IgD-negative memory B cell (primary cell): ENCODE data around the gene DONSON. TPM values are rescaled to one million over a fixed set of nuclear protein-coding genes. Genes with fewer than 3 reads are reported as not detected.
"Not testable (repeated sequence)": the region's sequence is repeated elsewhere in the genome, so short reads cannot be mapped to it uniquely, and the experiment has no call there.

Experiments used
- H3K27ac Mint-ChIP-seq, 3 donors: one replicate each; pipeline ENCODE4 v1.8.0; 2020 to 2022; ENCODE audit warnings: mild to moderate bottlenecking in 3 of 3, mixed read lengths in 3 of 3, moderate library complexity in 1 of 3
- H3K27me3 Mint-ChIP-seq: one replicate; pipeline ENCODE4 v1.8.0; 2021; ENCODE audit warnings: mixed read lengths
- H3K36me3 Mint-ChIP-seq: one replicate; pipeline ENCODE4 v1.8.0; 2020; ENCODE audit warnings: mild to moderate bottlenecking, mixed read lengths
- H3K4me1 Mint-ChIP-seq, 3 donors: one replicate each; pipeline ENCODE4 v1.8.0; 2020 to 2022; ENCODE audit warnings: mixed read lengths in 3 of 3, mild to moderate bottlenecking in 1 of 3
- H3K4me3 Mint-ChIP-seq, 4 donors: one replicate each; pipeline ENCODE4 v1.8.0; 2020 to 2022; ENCODE audit warnings: mild to moderate bottlenecking in 4 of 4, mixed read lengths in 4 of 4, moderate library complexity in 3 of 4
- H3K9me3 Mint-ChIP-seq, 3 donors: one replicate each; pipeline ENCODE4 v1.8.0; 2020 to 2021; ENCODE audit warnings: mixed read lengths in 3 of 3, mild to moderate bottlenecking in 1 of 3
- polyA plus RNA-seq: library from polyadenylated mRNA; unstranded; fragments of 300-500 nt; fragmentation: Illumina TruSeq; gene quantifications from one replicate; pipeline ENCODE4 v1.2.3, GENCODE V29; 2021

Gene DONSON
- 1.5 TPM for polyA plus RNA-seq

DNA sequence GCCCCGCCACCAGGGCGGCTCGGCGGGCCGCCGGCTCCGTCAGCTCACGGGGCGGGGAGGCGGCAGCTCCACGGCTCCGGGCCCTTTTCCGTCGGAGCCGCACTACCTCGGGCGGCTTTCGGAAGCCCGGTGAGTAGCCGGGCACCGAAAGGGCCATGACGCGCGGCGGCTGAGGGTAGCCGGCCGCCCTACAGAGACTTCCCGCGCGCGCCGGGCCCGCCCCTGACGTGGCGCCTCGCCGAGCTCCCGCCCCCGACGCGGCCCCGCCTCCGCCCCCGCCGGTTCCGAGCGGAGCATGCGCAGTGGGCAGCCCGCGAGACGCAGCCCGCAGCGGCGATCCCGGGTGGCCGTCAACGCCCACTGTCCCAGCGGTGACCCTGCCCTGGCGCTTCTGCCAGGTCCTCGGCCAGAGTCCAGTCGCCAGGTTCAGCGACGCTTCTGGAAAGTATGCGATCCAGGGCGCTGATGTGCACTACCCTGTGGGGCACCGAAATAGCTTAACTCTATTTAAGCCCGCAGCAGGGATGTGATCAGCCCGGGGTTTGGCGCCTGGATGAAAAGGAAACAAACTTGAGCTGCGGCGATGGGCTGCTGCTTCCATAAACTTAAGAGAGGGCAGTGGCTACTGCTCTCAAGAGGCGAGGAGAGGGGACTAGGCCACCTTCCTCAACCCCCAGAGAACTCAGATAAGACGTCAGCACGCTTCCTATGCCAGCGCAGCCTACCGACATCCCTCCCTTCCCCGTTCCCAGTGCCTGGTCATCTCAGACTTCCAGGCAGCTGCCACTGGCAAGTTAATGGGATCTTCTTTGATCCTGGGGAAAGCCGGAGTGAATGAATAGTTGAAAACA lies at the start of gene DONSON:
TSS of gene DONSON (minus strand) at position 200 of the 851 bp plus-strand sequence. CDS start at position 157, 43 bp downstream.
- H3K4me3 Mint-ChIP-seq = peak within 1 kb of the TSS; percentile 85 to 98 (median 96)
- peaks cover 3 to 8% (median 5%) of the 10 kb centered on the region in 3 donors for H3K4me1 Mint-ChIP-seq
- H3K27ac Mint-ChIP-seq = peak within 1 kb of the TSS; percentile 38 to 66 (median 60)
- no peaks in the 10 kb centered on the region for H3K9me3 Mint-ChIP-seq
- peaks cover 2% of the 10 kb centered on the region for H3K36me3 Mint-ChIP-seq
- no peaks in the 10 kb centered on the region for H3K27me3 Mint-ChIP-seq

DNA sequence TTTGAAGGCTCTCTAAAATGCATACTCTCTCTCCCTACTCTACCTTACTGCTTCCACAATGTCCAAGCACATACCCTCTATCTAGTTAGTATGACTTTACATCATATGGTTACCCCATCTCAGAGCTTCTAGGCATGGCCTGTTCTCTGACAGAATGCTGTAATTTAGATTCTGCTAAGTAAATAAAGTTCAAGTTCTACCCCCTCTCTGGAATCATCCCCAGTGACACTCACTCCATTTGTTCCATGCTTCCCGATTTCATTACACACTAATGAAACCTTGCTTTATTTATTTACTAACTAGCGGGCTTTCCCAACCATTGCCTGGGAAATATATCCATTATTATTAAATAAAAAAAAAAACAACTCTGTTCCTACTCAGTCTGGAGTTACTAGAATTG lies 45.8 kb upstream of the DONSON start:
- no peaks in the 10 kb centered on the region for H3K27me3 Mint-ChIP-seq
- H3K27ac Mint-ChIP-seq = no peak overlapping the region
- H3K9me3 Mint-ChIP-seq = no peaks in the 10 kb centered on the region
- peaks cover 12% of the 10 kb centered on the region for H3K36me3 Mint-ChIP-seq
- H3K4me1 Mint-ChIP-seq = peaks cover 5 to 12% (median 9%) of the 10 kb centered on the region in 3 donors
- H3K4me3 Mint-ChIP-seq = no peak overlapping the region

- H3K9me3 Mint-ChIP-seq, H3K27ac Mint-ChIP-seq, H3K4me3 Mint-ChIP-seq, H3K4me1 Mint-ChIP-seq, H3K27me3 Mint-ChIP-seq: not testable (repeated sequence)
- H3K36me3 Mint-ChIP-seq = peaks cover 13% of the 10 kb centered on the region
Observed at GRCh38 chr21:33626151-33626550, 37.7 kb upstream of the DONSON start.

DNA sequence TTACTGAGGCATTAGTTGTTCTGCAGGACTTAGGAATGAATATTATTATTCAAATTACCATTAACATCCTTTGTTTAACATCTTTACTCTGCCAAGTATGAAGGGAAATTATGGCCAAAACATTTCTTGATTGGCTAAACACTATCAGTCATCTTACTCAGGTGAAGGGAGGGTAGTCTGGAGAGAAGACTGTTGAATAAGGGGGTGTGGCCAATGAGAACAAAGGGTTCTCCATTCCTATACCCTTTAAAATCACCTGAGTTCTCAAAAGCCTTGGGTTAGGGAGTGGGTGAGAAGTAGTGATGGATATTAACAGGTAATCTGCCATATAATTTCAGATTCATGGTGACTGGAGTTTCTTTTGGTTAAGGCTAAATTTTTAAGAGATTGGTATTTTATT lies 33.8 kb upstream of the DONSON start:
- H3K27ac Mint-ChIP-seq = no peak overlapping the region

DNA sequence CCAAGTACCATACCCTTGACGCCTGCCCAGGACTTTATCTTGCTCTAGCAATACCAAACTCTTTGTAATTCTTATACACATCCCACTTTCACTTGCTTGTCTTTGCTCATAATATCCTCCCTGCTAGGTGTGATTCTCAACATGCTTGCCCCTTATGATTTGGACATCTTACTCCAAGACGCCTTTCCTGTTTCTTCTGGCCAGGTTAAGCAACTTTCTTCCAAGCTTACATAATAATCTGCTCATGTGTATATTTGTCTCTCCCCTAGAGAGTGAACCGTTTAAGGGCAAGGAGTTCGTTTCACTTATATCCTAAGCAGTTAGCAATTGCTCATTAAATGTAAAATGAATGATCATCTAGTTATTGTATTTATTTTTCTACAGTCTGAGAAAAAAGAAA lies 31.2 kb upstream of the DONSON start:
- peaks cover 19% of the 10 kb centered on the region for H3K36me3 Mint-ChIP-seq
- no peak overlapping the region for H3K4me3 Mint-ChIP-seq
- H3K9me3 Mint-ChIP-seq = no peaks in the 10 kb centered on the region
- no peaks in the 10 kb centered on the region for H3K27me3 Mint-ChIP-seq
- H3K27ac Mint-ChIP-seq = no peak overlapping the region
- H3K4me1 Mint-ChIP-seq = peaks cover 0 to 4% (median 4%) of the 10 kb centered on the region in 3 donors

More for the DNA sequence above, 33.8 kb upstream of the DONSON start:
- no peaks in the 10 kb centered on the region for H3K9me3 Mint-ChIP-seq
- no peaks in the 10 kb centered on the region for H3K27me3 Mint-ChIP-seq
- peaks cover 16% of the 10 kb centered on the region for H3K36me3 Mint-ChIP-seq
- H3K4me3 Mint-ChIP-seq = no peak overlapping the region
- H3K4me1 Mint-ChIP-seq = peaks cover 0 to 4% (median 4%) of the 10 kb centered on the region in 3 donors

- no peaks in the 10 kb centered on the region for H3K9me3 Mint-ChIP-seq
- no peak overlapping the region for H3K27ac Mint-ChIP-seq
- H3K4me3 Mint-ChIP-seq = no peak overlapping the region
- H3K36me3 Mint-ChIP-seq = peaks cover 16% of the 10 kb centered on the region
- peaks cover 0 to 4% (median 4%) of the 10 kb centered on the region in 3 donors for H3K4me1 Mint-ChIP-seq
- no peaks in the 10 kb centered on the region for H3K27me3 Mint-ChIP-seq
Observed at GRCh38 chr21:33618407-33618806, 29.9 kb upstream of the DONSON start.

DNA sequence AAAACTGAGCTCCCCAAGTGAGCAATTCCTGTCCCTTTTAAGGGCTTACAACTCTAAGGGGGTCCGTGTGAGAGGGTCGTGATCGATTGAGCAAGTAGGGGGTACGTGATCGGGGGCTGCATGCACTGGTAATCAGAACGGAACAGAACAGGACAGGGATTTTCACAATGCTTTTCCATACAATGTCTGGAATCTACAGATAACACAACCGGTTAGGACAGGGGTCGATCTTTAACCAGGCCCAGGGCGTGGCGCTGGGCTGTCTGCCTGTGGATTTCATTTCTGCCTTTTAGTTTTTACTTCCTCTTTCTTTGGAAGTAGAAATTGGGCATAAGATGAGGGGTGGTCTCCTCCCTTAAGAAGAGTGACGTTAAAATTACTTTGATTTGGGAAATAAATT lies 29.1 kb upstream of the DONSON start:
- H3K4me1 Mint-ChIP-seq, H3K27ac Mint-ChIP-seq, H3K27me3 Mint-ChIP-seq, H3K4me3 Mint-ChIP-seq, H3K9me3 Mint-ChIP-seq: not testable (repeated sequence)
- H3K36me3 Mint-ChIP-seq = peaks cover 18% of the 10 kb centered on the region

- Mint-ChIP-seq H3K9me3 (no peaks in the 10 kb centered on the region), H3K27ac (no peak overlapping the region), H3K4me3 (no peak overlapping the region), H3K27me3 (no peaks in the 10 kb centered on the region), H3K36me3 (peaks cover 3% of the 10 kb centered on the region), H3K4me1 (peaks cover 0 to 2% (median 0%) of the 10 kb centered on the region in 3 donors)
Observed at GRCh38 chr21:33611006-33611744, 22.7 kb upstream of the DONSON start.

DNA sequence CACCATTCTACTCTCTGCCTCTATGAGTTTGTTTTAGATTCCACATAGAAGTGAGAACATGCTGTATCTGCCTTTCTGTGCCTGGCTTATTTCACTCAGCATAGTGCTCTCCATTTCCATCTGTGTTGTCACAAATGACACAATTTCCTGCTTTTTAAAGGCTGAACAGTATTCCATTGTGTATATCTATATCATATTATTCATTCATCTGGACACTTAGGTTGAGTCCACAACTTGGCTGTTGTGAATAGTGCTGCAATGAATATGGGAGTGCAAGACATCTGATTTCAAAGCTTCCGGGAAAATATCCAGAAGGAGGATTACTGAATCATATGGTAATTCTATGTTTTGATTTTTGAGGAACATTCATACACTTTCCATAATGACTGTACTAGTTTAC lies 20.1 kb upstream of the DONSON start:
- Mint-ChIP-seq H3K4me1 (peaks cover 0 to 4% (median 0%) of the 10 kb centered on the region in 3 donors), H3K4me3 (no peak overlapping the region), H3K27me3 (no peaks in the 10 kb centered on the region), H3K9me3 (no peaks in the 10 kb centered on the region), H3K36me3 (peaks cover 2% of the 10 kb centered on the region), H3K27ac (peak overlapping the region; percentile 25 to 68 (median 56))

- no peaks in the 10 kb centered on the region for H3K27me3 Mint-ChIP-seq
- no peak overlapping the region for H3K4me3 Mint-ChIP-seq
- H3K36me3 Mint-ChIP-seq = peaks cover 4% of the 10 kb centered on the region
- H3K27ac Mint-ChIP-seq = peak overlapping the region in 1 of 3 donors; percentile 39
- H3K4me1 Mint-ChIP-seq = no peaks in the 10 kb centered on the region
- H3K9me3 Mint-ChIP-seq = no peaks in the 10 kb centered on the region
Observed at GRCh38 chr21:33598051-33598450, 9.6 kb upstream of the DONSON start.

DNA sequence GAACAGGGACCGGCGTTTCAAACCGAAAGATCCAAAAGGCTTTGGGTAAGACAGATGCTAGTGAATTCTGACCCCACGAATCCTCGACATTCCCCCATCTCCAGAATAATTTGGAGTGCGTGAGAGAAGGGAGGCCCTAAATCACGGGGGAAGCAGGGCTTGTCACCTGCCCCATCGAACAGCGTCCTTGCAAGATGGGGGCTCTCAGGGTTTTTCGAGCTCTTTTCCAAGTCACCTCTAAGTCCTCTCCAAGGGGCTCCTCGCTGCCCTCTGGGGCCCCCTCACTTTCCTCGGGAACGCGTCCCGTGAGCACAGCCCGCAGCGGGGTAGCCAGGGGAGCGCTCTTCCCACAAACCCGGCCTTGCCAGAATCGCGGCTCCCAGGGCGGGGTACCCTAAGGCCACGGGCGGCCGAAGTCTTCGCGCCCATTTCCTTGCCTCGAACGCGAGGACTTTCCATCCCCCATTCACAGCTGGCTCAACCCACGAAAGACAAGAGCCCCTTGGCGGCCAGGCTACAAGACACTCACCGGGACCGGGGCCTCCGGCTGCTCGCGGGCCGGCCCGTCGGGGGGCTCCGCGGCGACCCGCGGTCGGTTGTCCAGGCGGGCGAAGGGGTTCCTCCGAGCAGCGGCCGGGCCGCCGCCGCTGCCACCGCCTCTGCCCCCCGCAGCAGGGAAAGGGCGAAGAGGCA lies 546 bp downstream of the DONSON start:
- no peaks in the 10 kb centered on the region for H3K36me3 Mint-ChIP-seq
- H3K4me3 Mint-ChIP-seq = peak overlapping the region; percentile 82 to 94 (median 92)
- H3K4me1 Mint-ChIP-seq = peaks cover 3 to 8% (median 5%) of the 10 kb centered on the region in 3 donors
- H3K9me3 Mint-ChIP-seq = no peaks in the 10 kb centered on the region
- no peak overlapping the region for H3K27ac Mint-ChIP-seq
- no peaks in the 10 kb centered on the region for H3K27me3 Mint-ChIP-seq

DNA sequence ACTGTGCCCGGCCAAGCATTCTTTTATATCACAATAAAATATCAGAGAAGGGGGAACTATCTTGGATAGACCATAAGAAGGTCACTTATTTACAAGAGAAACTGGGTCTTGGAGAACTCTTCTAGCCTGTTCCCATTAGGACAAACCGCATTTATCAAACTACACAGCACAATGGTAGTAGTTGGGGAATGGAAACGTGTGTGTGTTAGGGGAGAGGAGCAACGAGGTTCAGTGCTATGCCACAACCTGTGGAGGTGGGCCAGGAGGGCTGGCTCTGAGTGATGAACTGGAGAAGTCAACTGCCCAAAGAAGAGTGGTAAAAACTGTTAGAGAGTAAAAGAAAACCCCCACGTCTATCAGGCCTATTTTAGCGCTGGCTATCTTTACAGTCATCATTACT lies 1.6 kb downstream of the DONSON start:
- Mint-ChIP-seq H3K4me1 (peaks cover 3 to 8% (median 5%) of the 10 kb centered on the region in 3 donors), H3K4me3 (peak overlapping the region in 2 of 4 donors; percentile 49 to 85), H3K27ac (peak overlapping the region in 1 of 3 donors; percentile 21)

GRCh38 chr21:33584455-33584854 lies 4.0 kb downstream of the DONSON start:
- Mint-ChIP-seq H3K27me3 (no peaks in the 10 kb centered on the region), H3K27ac (no peak overlapping the region), H3K9me3 (no peaks in the 10 kb centered on the region), H3K36me3 (no peaks in the 10 kb centered on the region), H3K4me1 (peaks cover 3 to 8% (median 5%) of the 10 kb centered on the region in 3 donors), H3K4me3 (no peak overlapping the region)

More for the DNA sequence above, 1.6 kb downstream of the DONSON start:
- no peaks in the 10 kb centered on the region for H3K9me3 Mint-ChIP-seq
- no peaks in the 10 kb centered on the region for H3K27me3 Mint-ChIP-seq
- H3K36me3 Mint-ChIP-seq = no peaks in the 10 kb centered on the region

GRCh38 chr21:33578959-33579542 lies 9.4 kb downstream of the DONSON start:
- Mint-ChIP-seq H3K27ac (no peak overlapping the region), H3K9me3 (no peaks in the 10 kb centered on the region), H3K4me3 (no peak overlapping the region), H3K27me3 (no peaks in the 10 kb centered on the region), H3K4me1 (no peaks in the 10 kb centered on the region), H3K36me3 (no peaks in the 10 kb centered on the region)

DNA sequence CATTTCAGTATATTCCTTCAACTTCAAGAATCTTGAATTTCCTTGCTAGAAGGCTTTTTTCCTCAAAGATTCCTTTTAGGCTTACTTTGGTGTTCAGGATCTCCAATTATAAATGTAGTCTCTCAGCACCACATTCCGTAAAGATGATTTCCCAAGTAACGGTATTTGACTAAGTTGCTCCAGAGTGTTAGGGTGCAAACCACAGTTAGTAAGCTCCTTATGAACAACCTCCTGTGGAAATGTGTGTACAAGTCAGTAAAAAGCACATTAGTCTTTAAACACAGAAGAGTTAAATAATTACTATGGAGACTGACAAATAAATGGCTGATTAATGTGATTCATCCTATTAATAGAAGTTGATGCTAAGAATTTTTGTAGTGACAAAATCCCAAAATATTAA lies 10.3 kb downstream of the DONSON start:
- Mint-ChIP-seq H3K36me3 (no peaks in the 10 kb centered on the region), H3K4me1 (no peaks in the 10 kb centered on the region), H3K27ac (no peak overlapping the region)

More for the DNA sequence above, 10.3 kb downstream of the DONSON start:
- H3K9me3 Mint-ChIP-seq = no peaks in the 10 kb centered on the region
- H3K27me3 Mint-ChIP-seq = no peaks in the 10 kb centered on the region
- H3K4me3 Mint-ChIP-seq = no peak overlapping the region
